K562 (cell line): ENCODE measurements around the gene RCOR1.

Experiments
- CBX1 ChIP-seq: sonication (generic); IDR thresholded peaks from 2 replicates; pipeline ENCODE4 v1.6.1; 2016; ENCODE audit warnings: antibody characterized with exemption, low read depth, mild to moderate bottlenecking
- HDAC2 ChIP-seq: fragments of 450-650 bp; IDR thresholded peaks from 2 replicates; pipeline ENCODE4 v1.6.1; 2016; ENCODE audit warnings: mild to moderate bottlenecking
- IRF2 ChIP-seq: sonication (generic); formaldehyde crosslinking; IDR thresholded peaks from 2 replicates; pipeline ENCODE4 v1.8.1; 2022; ENCODE audit warnings: mild to moderate bottlenecking, missing genetic modification reagents
- MYC ChIP-seq, 2 experiments: fragments of 250-450 bp in 1 of 2; sonication (Bioruptor Pico) in 1 of 2; IDR thresholded peaks; 2 replicates each; pipeline versions ENCODE4 v1.5.1 to v1.6.1; 2012 to 2021; ENCODE audit warnings: low read depth in 2 of 2, borderline replicate concordance in 1 of 2, improper control_type of control experiment in 1 of 2, low read length in 1 of 2, mild to moderate bottlenecking in 1 of 2, moderate library complexity in 1 of 2
- NFIC ChIP-seq: fragments of 450-650 bp; IDR thresholded peaks from 2 replicates; pipeline ENCODE4 v1.6.1; 2017; ENCODE audit warnings: mild to moderate bottlenecking, inconsistent platforms
- POLR2A ChIP-seq: fragments of 450-650 bp; conservative IDR thresholded peaks from 2 replicates; pipeline ENCODE4 v1.6.1; 2016
- POLR2AphosphoS5 ChIP-seq: IDR thresholded peaks from 2 replicates; pipeline ENCODE4 v1.6.1; 2011; ENCODE audit warnings: mild to moderate bottlenecking, low read depth, low read length, moderate library complexity; ENCODE audit not compliant: control insufficient read depth, insufficient read depth
- ZNF780A ChIP-seq: fragments of 250-450 bp; sonication (Bioruptor Pico); IDR thresholded peaks from 2 replicates; pipeline ENCODE4 v1.5.0; 2021; ENCODE audit warnings: mild to moderate bottlenecking
- TF ChIP-seq, protein P1 (sequence below), 3 experiments: IDR thresholded peaks in 2 of 3; conservative IDR thresholded peaks in 1 of 3; 2 replicates each; pipeline ENCODE4 v1.5.1; 2011 to 2012; ENCODE audit warnings: low read length in 3 of 3, mild to moderate bottlenecking in 3 of 3, control low read depth in 2 of 3, improper control_type of control experiment in 1 of 3, inconsistent platforms in 1 of 3, low read depth in 1 of 3, mixed read lengths in 1 of 3, moderate library complexity in 1 of 3; ENCODE audit not compliant: insufficient read depth in 2 of 3

DNA sequence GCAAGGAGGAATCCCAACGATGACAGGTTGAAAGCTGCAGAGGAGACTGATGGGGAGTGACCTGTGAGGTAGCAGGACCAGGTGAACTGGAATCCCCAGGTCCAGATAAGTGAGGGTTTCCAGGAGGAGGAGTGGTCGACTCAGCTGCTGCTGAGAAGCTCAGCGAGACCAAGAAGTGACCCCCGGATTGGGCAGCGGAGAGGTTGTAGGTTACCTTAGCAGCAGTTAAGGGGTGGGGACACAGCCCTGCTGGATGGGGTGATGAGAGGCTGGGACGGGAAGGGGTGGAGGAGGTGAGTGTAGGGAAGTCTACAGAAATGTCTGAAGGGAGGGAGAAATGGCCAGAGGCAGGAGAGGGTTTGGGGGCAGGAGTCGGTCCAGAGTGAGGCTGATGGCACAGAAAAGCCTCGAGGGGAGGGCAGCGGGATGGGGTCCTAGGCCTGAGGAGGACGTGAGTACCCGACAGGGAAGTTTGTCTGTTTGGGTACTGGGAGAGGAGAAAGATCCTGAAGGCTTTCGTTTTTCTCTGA is 2.6 kb upstream of the RCOR1 start:
- TF ChIP-seq CBX1 (no peak), HDAC2 (no peak), NFIC (no peak), IRF2 (no peak), ZNF780A (CRISPR knock-in tag) (no peak), POLR2A (no peak), MYC (IDR thresholded peaks at IDR 0.05; ENCODE audit: low read depth, low read length) (no peak), MYC (CRISPR knock-in tag; IDR thresholded peaks at IDR 0.05; ENCODE audit: borderline replicate concordance, low read depth) (no peak), POLR2AphosphoS5 (no peak)
- TF ChIP-seq, protein P1, sequence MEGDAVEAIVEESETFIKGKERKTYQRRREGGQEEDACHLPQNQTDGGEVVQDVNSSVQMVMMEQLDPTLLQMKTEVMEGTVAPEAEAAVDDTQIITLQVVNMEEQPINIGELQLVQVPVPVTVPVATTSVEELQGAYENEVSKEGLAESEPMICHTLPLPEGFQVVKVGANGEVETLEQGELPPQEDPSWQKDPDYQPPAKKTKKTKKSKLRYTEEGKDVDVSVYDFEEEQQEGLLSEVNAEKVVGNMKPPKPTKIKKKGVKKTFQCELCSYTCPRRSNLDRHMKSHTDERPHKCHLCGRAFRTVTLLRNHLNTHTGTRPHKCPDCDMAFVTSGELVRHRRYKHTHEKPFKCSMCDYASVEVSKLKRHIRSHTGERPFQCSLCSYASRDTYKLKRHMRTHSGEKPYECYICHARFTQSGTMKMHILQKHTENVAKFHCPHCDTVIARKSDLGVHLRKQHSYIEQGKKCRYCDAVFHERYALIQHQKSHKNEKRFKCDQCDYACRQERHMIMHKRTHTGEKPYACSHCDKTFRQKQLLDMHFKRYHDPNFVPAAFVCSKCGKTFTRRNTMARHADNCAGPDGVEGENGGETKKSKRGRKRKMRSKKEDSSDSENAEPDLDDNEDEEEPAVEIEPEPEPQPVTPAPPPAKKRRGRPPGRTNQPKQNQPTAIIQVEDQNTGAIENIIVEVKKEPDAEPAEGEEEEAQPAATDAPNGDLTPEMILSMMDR (IDR thresholded peaks at IDR 0.05 in 2 of 3, conservative IDR thresholded peaks at IDR 0.05 in 1 of 3; ENCODE audit: insufficient read depth in 2 of 3, low read depth in 1 of 3, low read length in 3 of 3), result no peak
